ENCODE measurements around the gene OGFOD1. TPM values are rescaled to one million over a fixed set of nuclear protein-coding genes. Genes with fewer than 3 reads are reported as not detected.

Gene OGFOD1
- total and polyA plus RNA-seq, 9 of the 15 experiments (the other 6 are each of a cell fraction or from before 2014, with no cell fraction given), result 60.4 to 134 (median 85.8) TPM

DNA sequence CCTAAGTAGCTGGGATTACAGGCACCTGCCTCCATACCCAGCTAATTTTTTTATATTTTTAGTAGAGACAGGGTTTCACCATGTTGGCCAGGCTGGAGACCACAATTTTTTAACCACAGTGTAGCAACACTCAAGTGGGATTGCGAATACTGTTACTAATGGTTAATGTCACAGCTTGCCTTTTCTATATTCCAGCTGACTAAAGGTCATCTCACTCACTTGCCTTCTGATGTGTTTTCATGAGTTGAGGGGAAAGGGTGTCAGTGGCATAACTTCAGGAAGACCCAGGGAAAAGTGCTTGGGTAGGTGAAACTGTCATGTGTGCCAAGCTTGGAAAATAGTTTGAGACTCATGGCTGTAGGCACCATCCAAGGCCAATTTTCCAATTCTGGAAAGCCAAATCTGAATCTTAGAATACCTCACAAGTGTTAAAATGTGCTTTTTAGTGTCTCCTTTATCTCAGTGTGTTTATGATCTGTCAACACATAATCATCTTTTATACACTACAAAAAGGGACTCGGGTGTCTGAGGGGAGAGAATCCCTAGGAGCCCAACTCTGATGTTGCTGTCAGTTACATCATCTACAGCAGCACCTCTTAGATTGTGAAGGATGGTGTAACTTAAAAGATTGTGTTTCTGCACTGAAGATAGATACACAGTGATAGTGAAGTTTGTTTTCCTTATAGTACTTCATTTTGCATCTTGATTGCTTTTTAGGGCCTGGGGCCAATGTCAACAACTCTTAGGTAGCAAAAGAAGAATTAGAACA lies 27.1 kb downstream of the OGFOD1 start (continued):
- TF ChIP-seq POLR2AphosphoS5 (IDR thresholded peaks at IDR 0.05; ENCODE audit: control insufficient read depth, insufficient read depth, low read depth, low read length), result no peak
- TF ChIP-seq RAD51 (IDR thresholded peaks at IDR 0.05; ENCODE audit: borderline replicate concordance, low read depth), result no peak
- no peak for TF ChIP-seq NCOA2 (IDR thresholded peaks at IDR 0.05; ENCODE audit: partially characterized antibody in 2 of 2)
- TF ChIP-seq CC2D1A (IDR thresholded peaks at IDR 0.05), result no peak
- TF ChIP-seq ZFP91 (CRISPR knock-in tag; IDR thresholded peaks at IDR 0.05), result no peak
- no peak for TF ChIP-seq HDAC2 (IDR thresholded peaks at IDR 0.05)
- TF ChIP-seq ZNF507 (tag; conservative IDR thresholded peaks at IDR 0.05), result no peak
- no peak for TF ChIP-seq CHAMP1 (IDR thresholded peaks at IDR 0.05)
- TF ChIP-seq, protein P1, sequence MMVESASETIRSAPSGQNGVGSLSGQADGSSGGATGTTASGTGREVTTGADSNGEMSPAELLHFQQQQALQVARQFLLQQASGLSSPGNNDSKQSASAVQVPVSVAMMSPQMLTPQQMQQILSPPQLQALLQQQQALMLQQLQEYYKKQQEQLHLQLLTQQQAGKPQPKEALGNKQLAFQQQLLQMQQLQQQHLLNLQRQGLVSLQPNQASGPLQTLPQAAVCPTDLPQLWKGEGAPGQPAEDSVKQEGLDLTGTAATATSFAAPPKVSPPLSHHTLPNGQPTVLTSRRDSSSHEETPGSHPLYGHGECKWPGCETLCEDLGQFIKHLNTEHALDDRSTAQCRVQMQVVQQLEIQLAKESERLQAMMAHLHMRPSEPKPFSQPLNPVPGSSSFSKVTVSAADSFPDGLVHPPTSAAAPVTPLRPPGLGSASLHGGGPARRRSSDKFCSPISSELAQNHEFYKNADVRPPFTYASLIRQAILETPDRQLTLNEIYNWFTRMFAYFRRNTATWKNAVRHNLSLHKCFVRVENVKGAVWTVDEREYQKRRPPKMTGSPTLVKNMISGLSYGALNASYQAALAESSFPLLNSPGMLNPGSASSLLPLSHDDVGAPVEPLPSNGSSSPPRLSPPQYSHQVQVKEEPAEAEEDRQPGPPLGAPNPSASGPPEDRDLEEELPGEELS (CRISPR knock-in tag; IDR thresholded peaks at IDR 0.05; ENCODE audit: borderline replicate concordance), result no peak
- no peak for TF ChIP-seq TCF3 (CRISPR knock-in tag; IDR thresholded peaks at IDR 0.05)
- TF ChIP-seq RBM34 (IDR thresholded peaks at IDR 0.05; ENCODE audit: borderline replicate concordance, insufficient read depth, low read length), result no peak
- TF ChIP-seq, protein P2, sequence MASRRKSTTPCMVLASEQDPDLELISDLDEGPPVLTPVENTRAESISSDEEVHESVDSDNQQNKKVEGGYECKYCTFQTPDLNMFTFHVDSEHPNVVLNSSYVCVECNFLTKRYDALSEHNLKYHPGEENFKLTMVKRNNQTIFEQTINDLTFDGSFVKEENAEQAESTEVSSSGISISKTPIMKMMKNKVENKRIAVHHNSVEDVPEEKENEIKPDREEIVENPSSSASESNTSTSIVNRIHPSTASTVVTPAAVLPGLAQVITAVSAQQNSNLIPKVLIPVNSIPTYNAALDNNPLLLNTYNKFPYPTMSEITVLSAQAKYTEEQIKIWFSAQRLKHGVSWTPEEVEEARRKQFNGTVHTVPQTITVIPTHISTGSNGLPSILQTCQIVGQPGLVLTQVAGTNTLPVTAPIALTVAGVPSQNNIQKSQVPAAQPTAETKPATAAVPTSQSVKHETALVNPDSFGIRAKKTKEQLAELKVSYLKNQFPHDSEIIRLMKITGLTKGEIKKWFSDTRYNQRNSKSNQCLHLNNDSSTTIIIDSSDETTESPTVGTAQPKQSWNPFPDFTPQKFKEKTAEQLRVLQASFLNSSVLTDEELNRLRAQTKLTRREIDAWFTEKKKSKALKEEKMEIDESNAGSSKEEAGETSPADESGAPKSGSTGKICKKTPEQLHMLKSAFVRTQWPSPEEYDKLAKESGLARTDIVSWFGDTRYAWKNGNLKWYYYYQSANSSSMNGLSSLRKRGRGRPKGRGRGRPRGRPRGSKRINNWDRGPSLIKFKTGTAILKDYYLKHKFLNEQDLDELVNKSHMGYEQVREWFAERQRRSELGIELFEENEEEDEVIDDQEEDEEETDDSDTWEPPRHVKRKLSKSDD (conservative IDR thresholded peaks at IDR 0.05; ENCODE audit: low read length), result no peak
- no peak for TF ChIP-seq ELF4 (CRISPR knock-in tag; IDR thresholded peaks at IDR 0.05)
- TF ChIP-seq ZNF280B (CRISPR knock-in tag; IDR thresholded peaks at IDR 0.05), result no peak
- no peak for TF ChIP-seq POLR2B (IDR thresholded peaks at IDR 0.05; ENCODE audit: low read depth, partially characterized antibody)
- peak; percentile 82 for TF ChIP-seq SOX6 (IDR thresholded peaks at IDR 0.05)
- TF ChIP-seq SRSF7 (optimal IDR thresholded peaks at IDR 0.05; ENCODE audit: low read depth, low read length), result no peak
- TF ChIP-seq SIN3B (IDR thresholded peaks at IDR 0.05; ENCODE audit: low read depth), result no peak
